HCT116 (cell line): ENCODE data around the gene KRCC1. TPM values are rescaled to one million over a fixed set of nuclear protein-coding genes. Genes with fewer than 3 reads are reported as not detected.

ENCODE experiments used
- ATAC-seq: fragments of 200-7000 bp; cut with Tn5 transposase; 2 replicates; pipeline ENCODE4 v1.9.1; 2020; ENCODE audit warnings: mild to moderate bottlenecking, moderate library complexity
- BruUV-seq: library from RNA; stranded (reverse); fragments of 400-500 nt; replicated peaks from 2 replicates; lab custom pipeline; 2021; lab: Mats Ljungman, UMichigan
- CTCF ChIA-PET: fragments of 300-600 bp; sonication (Branson Sonifier 250); formaldehyde crosslinking; loops from one replicate; lab custom pipeline; 2021; ENCODE audit warnings: antibody characterized with exemption; lab: Charles Lee
- POLR2A ChIA-PET: fragments of 300-600, 350-600 bp; sonication (Branson Sonifier 250); formaldehyde crosslinking; loops from one replicate; lab custom pipeline; 2021; ENCODE audit warnings: antibody characterized with exemption; lab: Charles Lee
- RAD21 ChIA-PET, 2 experiments: fragments of 300-600 bp; sonication (Branson Sonifier 250); formaldehyde crosslinking; loops; one replicate each; lab custom pipeline; 2023; ENCODE audit warnings: low total read pairs in 2 of 2; ENCODE audit not compliant: uncharacterized antibody in 2 of 2, unreplicated experiment in 2 of 2, low non-redundant PET in 1 of 2; lab: Charles Lee
- DNase-seq: peaks from one replicate; pipeline ENCODE4 v3.0.0-alpha.2; 2010; ENCODE audit warnings: low read depth, low spot score
- H2AFZ ChIP-seq: fragments of 200-600 bp; shearing (Covaris generic), sonication (generic); 2 replicates; pipeline ENCODE4 v1.6.1; 2017; ENCODE audit warnings: low read depth, mixed run types, mixed read lengths, antibody characterized with exemption, low read length; ENCODE audit not compliant: poor library complexity, severe bottlenecking
- H3K27ac ChIP-seq: 2 replicates; pipeline ENCODE4 v1.5.1; 2012; ENCODE audit warnings: low read depth, low read length
- H3K27me3 ChIP-seq: fragments of 200-600 bp; sonication (generic); 2 replicates; pipeline ENCODE4 v1.6.1; 2016; ENCODE audit warnings: mixed run types, low read length, mixed read lengths; ENCODE audit not compliant: insufficient read depth
- H3K36me3 ChIP-seq, 2 experiments: fragments of 200-500 bp in 1 of 2; fragments of 200-600 bp in 1 of 2; sonication (Bioruptor generic) in 1 of 2; sonication (generic) in 1 of 2; 2 replicates each; pipeline versions ENCODE4 v1.5.1 to v1.6.1; 2014 to 2016; ENCODE audit warnings: low read length in 2 of 2, inconsistent platforms in 1 of 2, mixed read lengths in 1 of 2, mixed run types in 1 of 2; ENCODE audit not compliant: insufficient read depth in 2 of 2, control insufficient read depth in 1 of 2
- H3K4me1 ChIP-seq, 2 experiments: fragments of 200-600 bp in 1 of 2; sonication (generic) in 1 of 2; 2 replicates each; pipeline versions ENCODE4 v1.5.1 to v1.6.1; 2012 to 2017; ENCODE audit warnings: low read length in 2 of 2, inconsistent platforms in 1 of 2, mild to moderate bottlenecking in 1 of 2, mixed read lengths in 1 of 2, mixed run types in 1 of 2, moderate library complexity in 1 of 2; ENCODE audit not compliant: insufficient read depth in 2 of 2, control insufficient read depth in 1 of 2
- H3K4me2 ChIP-seq: fragments of 200-600 bp; sonication (generic); 2 replicates; pipeline ENCODE4 v1.6.1; 2017; ENCODE audit warnings: mixed run types, low read length, mixed read lengths
- H3K4me3 ChIP-seq, 2 experiments: fragments of 200-600 bp in 1 of 2; sonication (generic) in 1 of 2; replicated peaks in 1 of 2; 2 replicates each; pipeline ENCODE4 v1.5.1; 2011 to 2016; ENCODE audit warnings: low read length in 2 of 2, control low read depth in 1 of 2, low read depth in 1 of 2, mild to moderate bottlenecking in 1 of 2, mixed read lengths in 1 of 2, mixed run types in 1 of 2
- H3K79me2 ChIP-seq: fragments of 200-600 bp; sonication (generic); 2 replicates; pipeline ENCODE4 v1.6.1; 2017; ENCODE audit warnings: mild to moderate bottlenecking, mixed run types, low read length, moderate library complexity, mixed read lengths; ENCODE audit not compliant: insufficient read depth
- H3K9ac ChIP-seq: fragments of 200-600 bp; sonication (generic); 2 replicates; pipeline ENCODE4 v1.6.1; 2016; ENCODE audit warnings: low read length, mixed read lengths
- H3K9me2 ChIP-seq: fragments of 200-600 bp; sonication (generic), shearing (Covaris generic); 2 replicates; pipeline ENCODE4 v1.6.1; 2017; ENCODE audit warnings: mixed run types, mild to moderate bottlenecking, moderate library complexity; ENCODE audit not compliant: insufficient read depth
- H3K9me3 ChIP-seq, 2 experiments: fragments of 200-500 bp in 1 of 2; fragments of 200-600 bp in 1 of 2; sonication (Bioruptor generic) in 1 of 2; sonication (generic) in 1 of 2; 2 replicates each; pipeline ENCODE4 v1.6.1; 2014 to 2017; ENCODE audit warnings: low read length in 2 of 2, mixed read lengths in 2 of 2, inconsistent platforms in 1 of 2, low read depth in 1 of 2, mild to moderate bottlenecking in 1 of 2, mixed run types in 1 of 2, moderate library complexity in 1 of 2; ENCODE audit not compliant: control insufficient read depth in 1 of 2, insufficient read depth in 1 of 2
- H4K20me1 ChIP-seq: fragments of 200-600 bp; sonication (generic), shearing (Covaris generic); 2 replicates; pipeline ENCODE4 v1.6.1; 2017; ENCODE audit warnings: mixed run types, mild to moderate bottlenecking, moderate library complexity; ENCODE audit not compliant: insufficient read depth
- ATF3 ChIP-seq: IDR thresholded peaks from 2 replicates; pipeline ENCODE4 v1.6.1; 2012
- CBX3 ChIP-seq: IDR thresholded peaks from 2 replicates; pipeline ENCODE4 v1.6.1; 2012; ENCODE audit warnings: low read depth
- CEBPB ChIP-seq: IDR thresholded peaks from 2 replicates; pipeline ENCODE4 v1.6.1; 2012; ENCODE audit warnings: low read depth
- EGR1 ChIP-seq: IDR thresholded peaks from 2 replicates; pipeline ENCODE4 v1.6.1; 2012; ENCODE audit warnings: low read depth
- EZH2 ChIP-seq: fragments of 200-600 bp; sonication (generic); IDR thresholded peaks from 2 replicates; pipeline ENCODE4 v1.6.1; 2017; ENCODE audit warnings: antibody characterized with exemption, mixed run types
- EZH2phosphoT487 ChIP-seq: fragments of 200-600 bp; IDR thresholded peaks from 2 replicates; pipeline ENCODE4 v1.6.1; 2018; ENCODE audit warnings: antibody characterized with exemption, borderline replicate concordance
- FOSL1 ChIP-seq: IDR thresholded peaks from 2 replicates; pipeline ENCODE4 v1.6.1; 2012; ENCODE audit warnings: low read depth
- JUND ChIP-seq: IDR thresholded peaks from 2 replicates; pipeline ENCODE4 v1.6.1; 2012
- POLR2A ChIP-seq: IDR thresholded peaks from 2 replicates; pipeline ENCODE4 v1.7.0; 2011; ENCODE audit warnings: borderline replicate concordance; ENCODE audit not compliant: insufficient read depth, insufficient read length; ENCODE audit errors: extremely low read depth
- POLR2AphosphoS5 ChIP-seq: IDR thresholded peaks from 2 replicates; pipeline ENCODE4 v1.6.1; 2011; ENCODE audit warnings: mild to moderate bottlenecking, low read depth, low read length, moderate library complexity
- RAD21 ChIP-seq: IDR thresholded peaks from 2 replicates; pipeline ENCODE4 v1.6.1; 2012; ENCODE audit warnings: low read depth, mild to moderate bottlenecking
- SIN3A ChIP-seq: IDR thresholded peaks from 2 replicates; pipeline ENCODE4 v1.6.1; 2012; ENCODE audit warnings: low read depth
- SP1 ChIP-seq: IDR thresholded peaks from 2 replicates; pipeline ENCODE4 v1.6.1; 2012; ENCODE audit warnings: low read depth
- SRF ChIP-seq: IDR thresholded peaks from 2 replicates; pipeline ENCODE4 v1.6.1; 2012; ENCODE audit warnings: low read depth
- TCF7L2 ChIP-seq: IDR thresholded peaks from 2 replicates; pipeline ENCODE4 v1.7.0; 2011; ENCODE audit warnings: borderline replicate concordance, inconsistent platforms; ENCODE audit not compliant: insufficient read depth, insufficient read length; ENCODE audit errors: extremely low read depth
- YY1 ChIP-seq: IDR thresholded peaks from 2 replicates; pipeline ENCODE4 v1.6.1; 2011; ENCODE audit warnings: low read length, low read depth, moderate library complexity, mild to moderate bottlenecking; ENCODE audit not compliant: insufficient replicate concordance; ENCODE audit errors: extremely low read depth
- ZFX ChIP-seq: fragments of 450-650 bp; IDR thresholded peaks from 2 replicates; pipeline ENCODE4 v1.6.1; 2017
- ZNF274 ChIP-seq: fragments of 200-500 bp; sonication (Bioruptor generic); IDR thresholded peaks from 2 replicates; pipeline ENCODE4 v1.6.1; 2014; ENCODE audit warnings: mild to moderate bottlenecking, low read depth, low read length, inconsistent platforms
- intact Hi-C: fragments of 100-400 bp; cut with micrococcal nuclease; formaldehyde crosslinking; loops from 2 replicates; pipeline ENCODE4 v1.10.0; 2022
- total RNA-seq: library from RNA; stranded (reverse); gene quantifications from one replicate; pipeline ENCODE4 v1.2.1, GENCODE V29; 2021; ENCODE audit not compliant: unreplicated experiment
- TF ChIP-seq, protein P1 (sequence below): IDR thresholded peaks from 2 replicates; pipeline ENCODE4 v1.6.1; 2012; ENCODE audit warnings: low read depth
- TF ChIP-seq, protein P2 (sequence below): IDR thresholded peaks from 2 replicates; pipeline ENCODE4 v1.6.1; 2012

KRCC1 gene
- total RNA-seq, 1 experiment from 2014 or later, result 5.8 TPM

DNA sequence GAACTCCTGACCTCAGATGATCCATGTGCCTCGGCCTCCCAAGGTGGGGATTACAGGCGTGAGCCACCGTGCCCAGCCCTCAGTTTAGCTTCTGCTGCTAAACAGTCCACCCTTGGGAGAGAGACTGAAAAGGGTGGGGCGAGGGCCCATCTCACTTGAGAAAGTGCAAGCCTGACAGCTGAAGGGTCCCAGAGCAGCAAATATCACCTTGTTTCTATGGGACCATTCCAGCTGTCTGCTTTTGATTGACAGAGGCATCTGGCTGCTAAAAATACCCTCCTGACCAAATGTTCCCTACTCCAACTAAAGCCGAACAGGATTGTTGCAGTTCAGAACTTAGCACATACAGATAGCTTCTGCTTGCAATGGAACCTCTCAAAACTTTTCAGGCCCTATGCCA, 11.6 kb upstream of the KRCC1 start:
- ATAC-seq (no peak), DNase-seq (no peak)
- Histone ChIP-seq H3K9me3 (no peaks in the 10 kb centered on the region), H3K9ac (no peak overlapping the region), H3K4me1 (no peaks in the 10 kb centered on the region), H3K27me3 (no peaks in the 10 kb centered on the region), H3K27ac (no peak overlapping the region), H3K9me2 (no peaks in the 10 kb centered on the region), H3K36me3 (no peaks in the 10 kb centered on the region), H2AFZ (no peak overlapping the region), H4K20me1 (no peaks in the 10 kb centered on the region)
- intact Hi-C loops, result loop anchor here (10.0 kb wide), 1 partner anchor 388 kb away; the partner anchor contains the start of gene FOXI3
- no TSS peak for BruUV-seq
- POLR2A ChIA-PET, result no interaction called here
- RAD21 ChIA-PET, result no interaction called here
- CTCF ChIA-PET, result no interaction called here
- TF ChIP-seq CEBPB, result no peak
- TF ChIP-seq EZH2, result no peak
- no peak for TF ChIP-seq ATF3
- no peak for TF ChIP-seq JUND
- no peak for TF ChIP-seq SRF
- no peak for TF ChIP-seq ZNF274
- no peak for TF ChIP-seq POLR2AphosphoS5
- TF ChIP-seq ZFX, result no peak
- TF ChIP-seq TCF7L2, result no peak
- TF ChIP-seq EGR1, result no peak
- no peak for TF ChIP-seq POLR2A
- no peak for TF ChIP-seq SP1
- no peak for TF ChIP-seq SIN3A
- TF ChIP-seq, all 23 proteins: peak for 0
- no peaks in the 10 kb centered on the region for H3K79me2 ChIP-seq
- H3K4me2 ChIP-seq, result no peak overlapping the region
- H3K4me3 ChIP-seq, result no peak overlapping the region

GRCh38 chr2:88066543-88066942, 11.0 kb upstream of the KRCC1 start:
- ATAC-seq, result no peak
- no TSS peak for BruUV-seq
- no peaks in the 10 kb centered on the region for H4K20me1 ChIP-seq
- TF ChIP-seq, protein P1, sequence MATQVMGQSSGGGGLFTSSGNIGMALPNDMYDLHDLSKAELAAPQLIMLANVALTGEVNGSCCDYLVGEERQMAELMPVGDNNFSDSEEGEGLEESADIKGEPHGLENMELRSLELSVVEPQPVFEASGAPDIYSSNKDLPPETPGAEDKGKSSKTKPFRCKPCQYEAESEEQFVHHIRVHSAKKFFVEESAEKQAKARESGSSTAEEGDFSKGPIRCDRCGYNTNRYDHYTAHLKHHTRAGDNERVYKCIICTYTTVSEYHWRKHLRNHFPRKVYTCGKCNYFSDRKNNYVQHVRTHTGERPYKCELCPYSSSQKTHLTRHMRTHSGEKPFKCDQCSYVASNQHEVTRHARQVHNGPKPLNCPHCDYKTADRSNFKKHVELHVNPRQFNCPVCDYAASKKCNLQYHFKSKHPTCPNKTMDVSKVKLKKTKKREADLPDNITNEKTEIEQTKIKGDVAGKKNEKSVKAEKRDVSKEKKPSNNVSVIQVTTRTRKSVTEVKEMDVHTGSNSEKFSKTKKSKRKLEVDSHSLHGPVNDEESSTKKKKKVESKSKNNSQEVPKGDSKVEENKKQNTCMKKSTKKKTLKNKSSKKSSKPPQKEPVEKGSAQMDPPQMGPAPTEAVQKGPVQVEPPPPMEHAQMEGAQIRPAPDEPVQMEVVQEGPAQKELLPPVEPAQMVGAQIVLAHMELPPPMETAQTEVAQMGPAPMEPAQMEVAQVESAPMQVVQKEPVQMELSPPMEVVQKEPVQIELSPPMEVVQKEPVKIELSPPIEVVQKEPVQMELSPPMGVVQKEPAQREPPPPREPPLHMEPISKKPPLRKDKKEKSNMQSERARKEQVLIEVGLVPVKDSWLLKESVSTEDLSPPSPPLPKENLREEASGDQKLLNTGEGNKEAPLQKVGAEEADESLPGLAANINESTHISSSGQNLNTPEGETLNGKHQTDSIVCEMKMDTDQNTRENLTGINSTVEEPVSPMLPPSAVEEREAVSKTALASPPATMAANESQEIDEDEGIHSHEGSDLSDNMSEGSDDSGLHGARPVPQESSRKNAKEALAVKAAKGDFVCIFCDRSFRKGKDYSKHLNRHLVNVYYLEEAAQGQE, result no peak
- TF ChIP-seq CEBPB, result no peak
- no peak for TF ChIP-seq FOSL1
- no peak for TF ChIP-seq ZFX
- TF ChIP-seq, protein P2, sequence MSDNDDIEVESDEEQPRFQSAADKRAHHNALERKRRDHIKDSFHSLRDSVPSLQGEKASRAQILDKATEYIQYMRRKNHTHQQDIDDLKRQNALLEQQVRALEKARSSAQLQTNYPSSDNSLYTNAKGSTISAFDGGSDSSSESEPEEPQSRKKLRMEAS, result no peak
- no peak for TF ChIP-seq SIN3A
- no peak for TF ChIP-seq TCF7L2
- no peak for TF ChIP-seq ZNF274
- TF ChIP-seq EZH2phosphoT487, result no peak
- no peak for TF ChIP-seq EGR1
- TF ChIP-seq CBX3, result no peak
- TF ChIP-seq RAD21, result no peak
- TF ChIP-seq EZH2, result no peak
- no peak for TF ChIP-seq YY1
- no peak for TF ChIP-seq POLR2AphosphoS5

More at GRCh38 chr2:88066543-88066942, 11.0 kb upstream of the KRCC1 start:
- H3K79me2 ChIP-seq, result no peaks in the 10 kb centered on the region
- H3K9me2 ChIP-seq, result no peaks in the 10 kb centered on the region
- H3K9me3 ChIP-seq, result no peaks in the 10 kb centered on the region
- no peak overlapping the region for H3K27ac ChIP-seq
- H2AFZ ChIP-seq, result no peak overlapping the region
- no peaks in the 10 kb centered on the region for H3K27me3 ChIP-seq
- DNase-seq, result no peak
- ChIA-PET POLR2A (interaction anchor here (0.6 kb wide), 1 partner anchor 392 kb away, joined by 4 read pairs; no protein-coding TSS in a partner anchor), CTCF (no interaction called here), RAD21 (no interaction called here)
- H3K4me2 ChIP-seq, result no peak overlapping the region
- H3K4me3 ChIP-seq, result no peak overlapping the region
- H3K36me3 ChIP-seq, result no peaks in the 10 kb centered on the region
- H3K9ac ChIP-seq, result no peak overlapping the region
- intact Hi-C loops, result loop anchor here (10.0 kb wide), 1 partner anchor 388 kb away; the partner anchor contains the start of gene FOXI3
- H3K4me1 ChIP-seq, result no peaks in the 10 kb centered on the region
